Thoracic aorta (tissue), 2 donors: Measurements from ENCODE around the gene SETD1B. TPM values are rescaled to one million over a fixed set of nuclear protein-coding genes. Genes with fewer than 3 reads are reported as not detected.

Experiments
- ATAC-seq: fragments of 150-250 bp; one replicate; pipeline ENCODE4 v1.8.0; 2017; ENCODE audit warnings: low read depth; ENCODE audit not compliant: insufficient number of reproducible peaks, low FRiP score
- DNase-seq: peaks from one replicate; pipeline ENCODE4 v3.0.0-alpha.2; 2020; ENCODE audit warnings: low spot score
- H3K27ac ChIP-seq, 2 donors: fragments of 200-600 bp; sonication (generic); 1 replicate in 1 of 2; 2 replicates in 1 of 2; pipeline ENCODE4 v1.5.1; 2016; ENCODE audit warnings: mild to moderate bottlenecking in 2 of 2, moderate library complexity in 2 of 2
- H3K27me3 ChIP-seq: fragments of 200-600 bp; sonication (generic); replicated peaks from 2 replicates; pipeline ENCODE4 v1.6.0; 2016; ENCODE audit warnings: mild to moderate bottlenecking; ENCODE audit not compliant: insufficient read depth
- H3K36me3 ChIP-seq: fragments of 200-600 bp; sonication (generic); one replicate; pipeline ENCODE4 v1.5.1; 2016
- H3K4me1 ChIP-seq, 2 donors: fragments of 200-600 bp; sonication (generic); 1 replicate in 1 of 2; 2 replicates in 1 of 2; pipeline versions ENCODE4 v1.5.1 to v1.6.0; 2016; ENCODE audit warnings: low read depth in 2 of 2, mild to moderate bottlenecking in 1 of 2; ENCODE audit not compliant: control insufficient read depth in 1 of 2
- H3K4me3 ChIP-seq: fragments of 200-600 bp; sonication (generic); 2 replicates; pipeline ENCODE4 v1.5.1; 2016; ENCODE audit warnings: mild to moderate bottlenecking
- H3K9me3 ChIP-seq: fragments of 200-600 bp; sonication (generic); 2 replicates; pipeline ENCODE4 v1.5.1; 2016
- CTCF ChIP-seq: fragments of 200-600 bp; sonication (generic); IDR thresholded peaks from one replicate; pipeline ENCODE4 v1.5.1; 2019; ENCODE audit warnings: antibody characterized with exemption
- total RNA-seq, 2 donors: library from RNA; depleted of rRNA; stranded (reverse); fragments of >200 nt; gene quantifications; one replicate each; pipeline versions ENCODE4 v1.1.0 to v1.2.3, GENCODE V29; 2016

Gene SETD1B
- total RNA-seq, 2 donors from 2014 or later: 21.9 to 32.7 TPM

- H3K36me3 ChIP-seq: peaks cover 57% of the 10 kb centered on the region
- TF ChIP-seq CTCF: no peak
- no peak overlapping the region for H3K27ac ChIP-seq
- no peak overlapping the region for H3K4me3 ChIP-seq
- peaks cover 7 to 17% of the 10 kb centered on the region in 2 donors for H3K4me1 ChIP-seq
- H3K9me3 ChIP-seq: no peaks in the 10 kb centered on the region
- ATAC-seq: no peak
- no peak for DNase-seq
- no peaks in the 10 kb centered on the region for H3K27me3 ChIP-seq
These were observed 13.3 kb downstream of the SETD1B start for GRCh38 chr12:121816925-121817647.

DNA sequence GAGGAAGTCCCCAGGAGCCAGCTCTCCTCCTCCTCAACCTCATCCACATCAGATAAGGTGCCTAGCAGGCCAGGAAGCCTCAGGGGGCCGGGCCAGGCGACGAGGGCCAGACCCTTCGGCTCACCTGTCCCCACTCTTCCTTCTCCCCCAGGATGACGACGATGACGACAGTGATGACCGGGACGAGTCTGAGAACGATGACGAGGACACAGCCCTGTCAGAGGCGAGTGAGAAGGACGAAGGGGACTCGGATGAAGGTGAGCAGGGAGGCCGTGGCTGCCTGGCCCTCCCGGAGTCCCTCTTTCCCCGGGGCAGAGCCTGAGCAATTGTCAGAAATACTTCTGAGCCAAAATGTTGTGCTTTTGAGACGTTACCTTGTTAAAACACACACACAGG, 13.8 kb downstream of the SETD1B start:
- Histone ChIP-seq H3K27ac (no peak overlapping the region), H3K4me3 (no peak overlapping the region), H3K27me3 (no peaks in the 10 kb centered on the region), H3K36me3 (peaks cover 63% of the 10 kb centered on the region), H3K9me3 (no peaks in the 10 kb centered on the region), H3K4me1 (peaks cover 7 to 11% of the 10 kb centered on the region in 2 donors)
- DNase-seq (no peak), ATAC-seq (no peak)
- TF ChIP-seq CTCF: no peak

GRCh38 chr12:121819212-121819949, 15.6 kb downstream of the SETD1B start:
- H3K4me1 ChIP-seq: no peaks in the 10 kb centered on the region
- no peaks in the 10 kb centered on the region for H3K9me3 ChIP-seq
- peaks cover 68% of the 10 kb centered on the region for H3K36me3 ChIP-seq
- H3K27ac ChIP-seq: no peak overlapping the region
- no peak overlapping the region for H3K4me3 ChIP-seq
- DNase-seq (no peak), ATAC-seq (no peak)
- no peak for TF ChIP-seq CTCF
- H3K27me3 ChIP-seq: no peaks in the 10 kb centered on the region

DNA sequence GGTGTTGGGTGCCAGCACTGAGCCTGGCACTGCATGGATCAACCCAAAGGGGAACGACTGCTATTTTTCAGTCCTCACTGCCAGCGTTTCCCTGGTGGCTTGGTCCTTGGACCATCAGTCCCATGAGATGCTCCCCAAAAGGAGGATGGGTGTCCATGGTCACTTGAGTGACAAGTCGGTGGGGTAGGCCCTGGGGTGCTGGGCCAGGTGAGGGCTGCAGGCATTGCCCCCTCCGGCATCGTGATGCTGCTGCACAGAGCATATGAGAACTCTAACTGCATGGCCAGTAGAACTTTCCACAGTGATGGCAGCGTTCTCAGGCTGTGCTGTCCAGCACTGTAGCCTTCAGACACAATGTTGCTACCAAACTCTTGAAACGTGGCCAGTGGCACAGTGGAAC, 16.2 kb downstream of the SETD1B start:
- no peak for TF ChIP-seq CTCF

GRCh38 chr12:121822393-121823100, 18.7 kb downstream of the SETD1B start:
- peaks cover 62% of the 10 kb centered on the region for H3K36me3 ChIP-seq
- DNase-seq (no peak), ATAC-seq (no peak)
- no peaks in the 10 kb centered on the region for H3K9me3 ChIP-seq
- no peak overlapping the region for H3K4me3 ChIP-seq
- H3K27me3 ChIP-seq: no peaks in the 10 kb centered on the region
- H3K27ac ChIP-seq: no peak overlapping the region
- no peak for TF ChIP-seq CTCF
- H3K4me1 ChIP-seq: no peaks in the 10 kb centered on the region

More for the DNA sequence above, 16.2 kb downstream of the SETD1B start:
- no peak overlapping the region for H3K27ac ChIP-seq
- no peaks in the 10 kb centered on the region for H3K9me3 ChIP-seq
- H3K27me3 ChIP-seq: no peaks in the 10 kb centered on the region
- no peak for DNase-seq
- H3K36me3 ChIP-seq: peaks cover 62% of the 10 kb centered on the region
- no peak overlapping the region for H3K4me3 ChIP-seq
- H3K4me1 ChIP-seq: no peaks in the 10 kb centered on the region
- no peak for ATAC-seq
